Glomerular visceral epithelial cell (primary cell): ENCODE data around the gene ATP6V1G2.
"Not testable (repeated sequence)": the region's sequence is repeated elsewhere in the genome, so short reads cannot be mapped to it uniquely, and the experiment has no call there.

Experiments
- DNase-seq: peaks from one replicate; pipeline ENCODE4 v3.0.0-alpha.2; 2016; ENCODE audit errors: extremely low spot score

Gene ATP6V1G2

GRCh38 chr6:31546339-31546957 lies at the start of gene ATP6V1G2:
TSS of gene ATP6V1G2 (minus strand) at chr6:31546608. CDS start at chr6:31546559, 49 bp downstream.
- DNase-seq = peak; percentile 92

- DNase-seq = no peak
Observed at GRCh38 chr6:31592396-31592771, 46.0 kb upstream of the ATP6V1G2 start.

GRCh38 chr6:31590691-31591090 lies 44.3 kb upstream of the ATP6V1G2 start:
- not testable (repeated sequence) for DNase-seq

- DNase-seq = no peak
Observed at GRCh38 chr6:31588871-31589650, 42.7 kb upstream of the ATP6V1G2 start.

- DNase-seq = no peak
Observed at GRCh38 chr6:31587791-31588777, 41.7 kb upstream of the ATP6V1G2 start.

- DNase-seq = no peak
Observed at GRCh38 chr6:31586599-31587281, 40.3 kb upstream of the ATP6V1G2 start.

- no peak for DNase-seq
Observed at GRCh38 chr6:31586008-31586407, 39.6 kb upstream of the ATP6V1G2 start, which contains the start of gene LST1. TSS of gene LST1 (plus strand) at chr6:31586277. CDS start at chr6:31587300, 1,023 bp downstream.

- no peak for DNase-seq
Observed at GRCh38 chr6:31585491-31585890, 39.1 kb upstream of the ATP6V1G2 start.

- no peak for DNase-seq
Observed at GRCh38 chr6:31582230-31582643, 35.8 kb upstream of the ATP6V1G2 start, which contains the start of gene LTB. TSS of gene LTB (minus strand) at chr6:31582424. CDS start at chr6:31582417, 7 bp downstream.

GRCh38 chr6:31581434-31582229 lies 35.2 kb upstream of the ATP6V1G2 start:
- no peak for DNase-seq

GRCh38 chr6:31580807-31581433 lies 34.5 kb upstream of the ATP6V1G2 start:
- DNase-seq = peak; percentile 81

- no peak for DNase-seq
Observed at GRCh38 chr6:31580438-31580740, 34.0 kb upstream of the ATP6V1G2 start.

GRCh38 chr6:31579546-31580437 lies 33.4 kb upstream of the ATP6V1G2 start:
- DNase-seq = no peak

- no peak for DNase-seq
Observed at GRCh38 chr6:31579119-31579505, 32.7 kb upstream of the ATP6V1G2 start.

GRCh38 chr6:31578184-31579118 lies 32.0 kb upstream of the ATP6V1G2 start:
- peak; percentile 66 for DNase-seq

- DNase-seq = no peak
Observed at GRCh38 chr6:31577579-31577966, 31.2 kb upstream of the ATP6V1G2 start.

- no peak for DNase-seq
Observed at GRCh38 chr6:31576897-31577578, 30.6 kb upstream of the ATP6V1G2 start.
